AG04449 (cell line): ENCODE measurements around the gene GALNT7.

Experiments used
- CTCF ChIA-PET: fragments of 350-600 bp; formaldehyde crosslinking; extraction: SDS; loops from one replicate; lab custom pipeline; 2021; ENCODE audit warnings: antibody characterized with exemption; lab: Yijun Ruan, JAX
- POLR2A ChIA-PET: fragments of 400-600, 350-600 bp; formaldehyde crosslinking; extraction: SDS; loops from one replicate; lab custom pipeline; 2020; ENCODE audit warnings: antibody characterized with exemption, inconsistent platforms; lab: Yijun Ruan, JAX
- DNase-seq: peaks from one replicate; pipeline ENCODE4 v3.0.0-alpha.2; 2010; ENCODE audit warnings: low read depth, low spot score
- H3K4me3 ChIP-seq: 2 replicates; pipeline ENCODE4 v1.5.1; 2011; ENCODE audit warnings: low read depth, mild to moderate bottlenecking, control low read depth, low read length
- CTCF ChIP-seq: IDR thresholded peaks from one replicate; pipeline ENCODE4 v1.5.1; 2011; ENCODE audit warnings: mild to moderate bottlenecking, moderate library complexity, low read length, control low read depth, inconsistent platforms; ENCODE audit not compliant: insufficient read depth; ENCODE audit errors: missing control alignments

Gene GALNT7

DNA sequence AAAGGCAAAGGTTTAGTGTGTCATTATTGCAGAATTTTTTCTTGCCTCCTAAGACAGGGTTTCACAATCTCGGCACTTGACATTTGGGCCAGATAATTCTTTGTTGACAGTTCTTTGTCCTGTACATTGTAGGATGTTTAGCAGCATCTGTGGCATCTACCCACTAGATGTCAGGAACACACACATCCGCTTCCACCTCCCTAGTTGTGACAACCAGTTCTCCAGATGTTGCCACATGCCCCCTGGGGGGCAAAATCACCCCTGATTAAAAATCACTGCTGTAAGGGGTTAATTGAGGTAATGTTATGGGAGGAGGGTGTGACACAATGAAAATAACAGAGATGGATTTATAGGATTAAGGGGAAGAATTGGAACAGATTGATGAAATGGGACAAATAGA lies 90.3 kb downstream of the GALNT7 start:
- CTCF ChIA-PET, result interaction anchor here (1.8 to 5.8 kb wide), 8 partner anchors 8 to 253 kb away, joined by 6 to 203 read pairs (median 20); no protein-coding TSS in a partner anchor
- POLR2A ChIA-PET, result no interaction called here
- no peak for DNase-seq
- no peak for TF ChIP-seq CTCF
- no peak overlapping the region for H3K4me3 ChIP-seq

DNA sequence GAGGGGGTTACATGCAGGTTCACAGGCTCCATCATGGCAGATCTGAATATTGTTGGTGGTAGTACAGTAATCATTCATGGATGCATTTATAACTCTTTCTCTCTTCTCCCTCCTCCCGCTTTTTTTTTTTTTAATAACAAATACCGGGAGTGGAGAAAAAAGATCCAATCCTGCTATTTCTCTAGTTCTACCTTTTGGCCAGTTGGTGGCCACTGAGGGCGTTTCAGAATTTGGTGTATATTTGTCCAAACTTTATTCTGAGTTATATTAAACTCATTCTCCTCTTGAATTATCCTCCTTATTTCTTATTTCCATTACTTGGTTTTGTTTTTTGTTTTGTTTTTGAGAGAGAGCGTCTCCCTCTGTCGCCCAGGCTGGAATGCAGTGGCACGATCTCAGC lies 90.7 kb downstream of the GALNT7 start:
- TF ChIP-seq CTCF, result no peak
- no peak overlapping the region for H3K4me3 ChIP-seq
- ChIA-PET POLR2A (no interaction called here), CTCF (interaction anchor here (1.2 to 4.8 kb wide), 3 partner anchors 232 to 247 kb away, joined by 3 to 55 read pairs (median 30); no protein-coding TSS in a partner anchor)
- DNase-seq, result no peak

DNA sequence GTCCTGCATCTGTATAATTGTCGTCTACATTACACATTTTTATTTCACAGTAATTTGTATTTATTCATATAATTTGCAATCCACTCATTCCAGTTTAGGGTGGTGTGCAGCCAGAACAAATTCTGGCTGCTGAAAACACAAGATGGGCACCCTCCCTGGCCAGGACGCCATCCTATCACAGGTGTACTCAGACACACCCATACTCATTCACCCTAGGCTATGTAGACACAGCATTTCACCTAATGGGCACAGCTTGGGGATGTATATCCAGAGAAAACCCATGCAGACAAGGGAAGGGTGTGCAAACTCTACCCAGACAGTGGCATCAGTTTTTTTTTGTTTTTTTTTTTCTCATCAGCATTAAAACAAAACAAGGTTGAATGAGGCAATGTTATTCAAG lies 92.4 kb downstream of the GALNT7 start:
- no peak overlapping the region for H3K4me3 ChIP-seq
- CTCF ChIA-PET, result interaction anchor here (1.4 to 4.8 kb wide), 5 partner anchors 9 to 249 kb away, joined by 3 to 55 read pairs (median 7); no protein-coding TSS in a partner anchor
- no peak for DNase-seq
- TF ChIP-seq CTCF, result no peak
- POLR2A ChIA-PET, result no interaction called here

DNA sequence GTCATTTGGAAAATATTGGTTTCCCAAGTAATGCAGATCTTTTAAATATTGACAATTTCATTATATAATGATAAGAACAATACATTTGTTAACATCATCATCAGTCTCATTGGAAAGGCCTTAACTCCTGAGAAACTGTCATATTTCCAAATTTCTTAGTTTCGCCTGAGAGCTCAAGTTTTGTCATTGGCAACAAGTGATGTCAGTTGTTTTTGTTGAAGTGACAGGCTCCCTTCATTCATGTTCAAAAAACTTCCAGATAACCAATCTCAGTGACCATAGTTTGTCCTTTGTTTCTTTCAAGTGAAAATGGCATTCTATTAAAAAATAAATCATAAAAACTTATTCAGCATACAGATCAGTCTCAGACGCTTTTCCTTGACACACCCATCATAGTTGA lies 93.8 kb downstream of the GALNT7 start:
- TF ChIP-seq CTCF, result no peak
- CTCF ChIA-PET, result interaction anchor here (2.5 to 4.8 kb wide), 3 partner anchors 12 to 250 kb away, joined by 7 to 55 read pairs (median 30); no protein-coding TSS in a partner anchor
- H3K4me3 ChIP-seq, result no peak overlapping the region
- DNase-seq, result no peak
- POLR2A ChIA-PET, result no interaction called here

- POLR2A ChIA-PET, result no interaction called here
- CTCF ChIA-PET, result interaction anchor here (1.5 to 3.0 kb wide), 4 partner anchors 24 to 251 kb away, joined by 4 to 14 read pairs (median 9); no protein-coding TSS in a partner anchor
Measured at GRCh38 chr4:173264245-173264644, 95.6 kb downstream of the GALNT7 start.

More at GRCh38 chr4:173264245-173264644, 95.6 kb downstream of the GALNT7 start:
- no peak for TF ChIP-seq CTCF
- no peak for DNase-seq
- no peak overlapping the region for H3K4me3 ChIP-seq
